Measurements from ENCODE around the gene CFAP46. TPM values are rescaled to one million over a fixed set of nuclear protein-coding genes. Genes with fewer than 3 reads are reported as not detected.

Gene CFAP46
- total and polyA plus RNA-seq, 2 donors (not counting 1 experiment from before 2014, with no cell fraction given) = 0.07 TPM; not detected in 1

- 87% methylated on average over 6 of the region's 6 CpGs for WGBS (ENCODE audit: insufficient coverage)
- Histone ChIP-seq H3K4me1 (ENCODE audit: control insufficient read depth in 2 of 2, insufficient read depth in 2 of 2, low read length in 2 of 2) (peaks cover 0 to under 1% of the 10 kb centered on the region in 2 donors), H3K9ac (ENCODE audit: low read length) (no peak overlapping the region), H4K20me1 (ENCODE audit: control insufficient read depth, insufficient read depth, low read length, poor library complexity, severe bottlenecking) (no peaks in the 10 kb centered on the region), H3K27me3 (replicated peaks in 1 of 4; ENCODE audit: control extremely low read depth in 1 of 4, control insufficient read depth in 3 of 4, insufficient read depth in 4 of 4, low read length in 3 of 4) (peaks cover 0 to 22% (median 6%) of the 10 kb centered on the region in 4 experiments), H3K4me3 (ENCODE audit: control extremely low read depth in 1 of 5, extremely low read depth in 1 of 5, insufficient read depth in 1 of 5, low read depth in 2 of 5, low read length in 4 of 5) (no peak overlapping the region), H3K27ac (ENCODE audit: low read length in 2 of 2) (no peak overlapping the region), H3K9me3 (ENCODE audit: control extremely low read depth in 1 of 3, control insufficient read depth in 2 of 3, insufficient read depth in 1 of 3, low read length in 2 of 3) (peaks cover 0 to 12% (median 0%) of the 10 kb centered on the region in 3 donors), H3K36me3 (replicated peaks in 1 of 2; ENCODE audit: control extremely low read depth in 1 of 2, control insufficient read depth in 1 of 2, extremely low read depth in 1 of 2, insufficient read depth in 2 of 2, low read length in 1 of 2) (no peaks in the 10 kb centered on the region), H3K4me2 (replicated peaks; ENCODE audit: low read depth, low read length, poor library complexity, severe bottlenecking) (no peak overlapping the region), H3K79me2 (ENCODE audit: control insufficient read depth, insufficient read depth, low read length) (no peaks in the 10 kb centered on the region), H2AFZ (ENCODE audit: insufficient read depth, low read depth, low read length, poor library complexity, severe bottlenecking) (no peak overlapping the region)
- Mint-ChIP-seq H3K4me1 (peaks cover 8% of the 10 kb centered on the region), H3K27ac (no peak overlapping the region), H3K27me3 (peaks cover 22% of the 10 kb centered on the region), H3K9me3 (ENCODE audit: insufficient read depth) (no peaks in the 10 kb centered on the region), H3K4me3 (no peak overlapping the region)
- DNase-seq (no peak), ATAC-seq (ENCODE audit: low read depth) (no peak)
- TF ChIP-seq CTCF (IDR thresholded peaks at IDR 0.05) = no peak
- intact Hi-C loops (cut with micrococcal nuclease) = no loop called here
- POLR2A ChIA-PET = no interaction called here
- CTCF ChIA-PET = no interaction called here
Observed at GRCh38 chr10:132934953-132935352, 7.4 kb downstream of the CFAP46 start.

GRCh38 chr10:132933308-132934042 lies 8.9 kb downstream of the CFAP46 start:
- CTCF ChIA-PET = no interaction called here
- DNase-seq = no peak

More at GRCh38 chr10:132933308-132934042, 8.9 kb downstream of the CFAP46 start:
- Mint-ChIP-seq H3K4me1 (peaks cover 11% of the 10 kb centered on the region), H3K9me3 (ENCODE audit: insufficient read depth) (no peaks in the 10 kb centered on the region), H3K4me3 (no peak overlapping the region), H3K27ac (no peak overlapping the region), H3K27me3 (peaks cover 8% of the 10 kb centered on the region)
- no peak overlapping the region for H3K4me3 ChIP-seq (ENCODE audit: control extremely low read depth in 1 of 5, extremely low read depth in 1 of 5, insufficient read depth in 1 of 5, low read depth in 2 of 5, low read length in 4 of 5)
- H2AFZ ChIP-seq (ENCODE audit: insufficient read depth, low read depth, low read length, poor library complexity, severe bottlenecking) = no peak overlapping the region
- POLR2A ChIA-PET = no interaction called here
- peaks cover 0 to 9% (median 2%) of the 10 kb centered on the region in 4 experiments for H3K27me3 ChIP-seq (replicated peaks in 1 of 4; ENCODE audit: control extremely low read depth in 1 of 4, control insufficient read depth in 3 of 4, insufficient read depth in 4 of 4, low read length in 3 of 4)
- no peak for TF ChIP-seq CTCF (IDR thresholded peaks at IDR 0.05)
- no peak for TF ChIP-seq EZH2 (IDR thresholded peaks at IDR 0.05; ENCODE audit: borderline replicate concordance, insufficient read depth, low read depth, low read length, poor library complexity, severe bottlenecking)
- no peak overlapping the region for H3K9ac ChIP-seq (ENCODE audit: low read length)
- H3K36me3 ChIP-seq (replicated peaks in 1 of 2; ENCODE audit: control extremely low read depth in 1 of 2, control insufficient read depth in 1 of 2, extremely low read depth in 1 of 2, insufficient read depth in 2 of 2, low read length in 1 of 2) = no peaks in the 10 kb centered on the region
- H3K79me2 ChIP-seq (ENCODE audit: control insufficient read depth, insufficient read depth, low read length) = no peaks in the 10 kb centered on the region
- WGBS (ENCODE audit: insufficient coverage) = 89% methylated on average over 30 of the region's 30 CpGs
- no peak overlapping the region for H3K27ac ChIP-seq (ENCODE audit: low read length in 2 of 2)
- peaks cover 0 to 12% (median 0%) of the 10 kb centered on the region in 3 donors for H3K9me3 ChIP-seq (ENCODE audit: control extremely low read depth in 1 of 3, control insufficient read depth in 2 of 3, insufficient read depth in 1 of 3, low read length in 2 of 3)
- intact Hi-C loops (cut with micrococcal nuclease) = no loop called here
- no peak for ATAC-seq (ENCODE audit: low read depth)
- no peaks in the 10 kb centered on the region for H4K20me1 ChIP-seq (ENCODE audit: control insufficient read depth, insufficient read depth, low read length, poor library complexity, severe bottlenecking)
- H3K4me1 ChIP-seq (ENCODE audit: control insufficient read depth in 2 of 2, insufficient read depth in 2 of 2, low read length in 2 of 2) = peaks cover 0 to 3% of the 10 kb centered on the region in 2 donors
- no peak overlapping the region for H3K4me2 ChIP-seq (replicated peaks; ENCODE audit: low read depth, low read length, poor library complexity, severe bottlenecking)
